Nephron (organoid): ENCODE data around the gene NTM.
A peak's percentile ranks its signal among the peaks of the same experiment; 100 is the strongest.

Experiments used
- H3K27ac Mint-ChIP-seq, 3 experiments: 2 replicates each; pipeline ENCODE4 v1.8.0; 2020; ENCODE audit warnings: mixed read lengths in 3 of 3, mild to moderate bottlenecking in 2 of 3, moderate library complexity in 1 of 3
- H3K27me3 Mint-ChIP-seq: 2 replicates; pipeline ENCODE4 v1.8.0; 2021; ENCODE audit warnings: low read depth, mild to moderate bottlenecking, moderate library complexity, mixed read lengths
- H3K36me3 Mint-ChIP-seq: 2 replicates; pipeline ENCODE4 v1.8.0; 2020; ENCODE audit warnings: low read depth, mixed read lengths
- H3K4me1 Mint-ChIP-seq: 2 replicates; pipeline ENCODE4 v1.8.0; 2020; ENCODE audit warnings: mixed read lengths
- H3K4me3 Mint-ChIP-seq, 3 experiments: 2 replicates each; pipeline ENCODE4 v1.8.0; 2020; ENCODE audit warnings: mild to moderate bottlenecking in 3 of 3, mixed read lengths in 3 of 3, moderate library complexity in 2 of 3
- H3K9me3 Mint-ChIP-seq: 2 replicates; pipeline ENCODE4 v1.8.0; 2020; ENCODE audit warnings: mixed read lengths
- CTCF ChIP-seq, 3 experiments: fragments of 200-600 bp; sonication (generic); IDR thresholded peaks; one replicate each; pipeline ENCODE4 v1.5.0; 2021; ENCODE audit warnings: antibody characterized with exemption in 3 of 3; ENCODE audit not compliant: unreplicated experiment in 3 of 3

NTM gene

GRCh38 chr11:131893988-131894387, 523.6 kb downstream of the NTM start:
- H3K27ac Mint-ChIP-seq, result no peak overlapping the region
- no peak for TF ChIP-seq CTCF (IDR thresholded peaks at IDR 0.05; ENCODE audit: unreplicated experiment in 3 of 3)
- H3K27me3 Mint-ChIP-seq, result peaks cover 11% of the 10 kb centered on the region
- no peaks in the 10 kb centered on the region for H3K36me3 Mint-ChIP-seq
- H3K4me3 Mint-ChIP-seq, result no peak overlapping the region
- H3K4me1 Mint-ChIP-seq, result peaks cover 38% of the 10 kb centered on the region
- no peaks in the 10 kb centered on the region for H3K9me3 Mint-ChIP-seq

GRCh38 chr11:131894615-131895544, 524.5 kb downstream of the NTM start:
- H3K27me3 Mint-ChIP-seq, result peaks cover 12% of the 10 kb centered on the region
- H3K36me3 Mint-ChIP-seq, result no peaks in the 10 kb centered on the region
- no peak overlapping the region for H3K4me3 Mint-ChIP-seq
- peak overlapping the region in 1 of 3 experiments; percentile 28 for H3K27ac Mint-ChIP-seq
- TF ChIP-seq CTCF (IDR thresholded peaks at IDR 0.05; ENCODE audit: unreplicated experiment in 3 of 3), result no peak
- no peaks in the 10 kb centered on the region for H3K9me3 Mint-ChIP-seq
- H3K4me1 Mint-ChIP-seq, result peaks cover 43% of the 10 kb centered on the region

GRCh38 chr11:131895865-131896264, 525.5 kb downstream of the NTM start:
- Mint-ChIP-seq H3K4me3 (no peak overlapping the region), H3K27ac (peak overlapping the region in 1 of 3 experiments; percentile 20), H3K36me3 (no peaks in the 10 kb centered on the region), H3K27me3 (peaks cover 20% of the 10 kb centered on the region), H3K4me1 (peaks cover 50% of the 10 kb centered on the region), H3K9me3 (no peaks in the 10 kb centered on the region)
- no peak for TF ChIP-seq CTCF (IDR thresholded peaks at IDR 0.05; ENCODE audit: unreplicated experiment in 3 of 3)

GRCh38 chr11:131896978-131897615, 526.7 kb downstream of the NTM start:
- no peak for TF ChIP-seq CTCF (IDR thresholded peaks at IDR 0.05; ENCODE audit: unreplicated experiment in 3 of 3)
- Mint-ChIP-seq H3K27ac (peak overlapping the region in 1 of 3 experiments; percentile 1), H3K9me3 (no peaks in the 10 kb centered on the region), H3K4me1 (peaks cover 50% of the 10 kb centered on the region), H3K27me3 (peaks cover 20% of the 10 kb centered on the region), H3K36me3 (no peaks in the 10 kb centered on the region), H3K4me3 (no peak overlapping the region)

GRCh38 chr11:131897956-131898355, 527.5 kb downstream of the NTM start:
- Mint-ChIP-seq H3K4me1 (peaks cover 52% of the 10 kb centered on the region), H3K27ac (peak overlapping the region; percentile 37 to 75 (median 46)), H3K9me3 (no peaks in the 10 kb centered on the region), H3K4me3 (peak overlapping the region in 1 of 3 experiments; percentile 6), H3K27me3 (peaks cover 16% of the 10 kb centered on the region), H3K36me3 (no peaks in the 10 kb centered on the region)
- no peak for TF ChIP-seq CTCF (IDR thresholded peaks at IDR 0.05; ENCODE audit: unreplicated experiment in 3 of 3)
